NCI-H526 treated with DMSO at 0.1 percent for 48 hours (cell line): ENCODE results near the gene SIPA1L3.

ENCODE experiments used
- DNase-seq: peaks from one replicate; lab custom pipeline; 2025; lab: John Stamatoyannopoulos, UW

Gene SIPA1L3

GRCh38 chr19:38155453-38155852, 248.4 kb downstream of the SIPA1L3 start:
- DNase-seq = no peak

GRCh38 chr19:38158730-38159129, 251.7 kb downstream of the SIPA1L3 start:
- DNase-seq = no peak

GRCh38 chr19:38162094-38162493, 255.1 kb downstream of the SIPA1L3 start:
- no peak for DNase-seq

GRCh38 chr19:38162632-38163031, 255.6 kb downstream of the SIPA1L3 start:
- DNase-seq = no peak

- DNase-seq = no peak
Measured at GRCh38 chr19:38163419-38164290, 256.6 kb downstream of the SIPA1L3 start.

GRCh38 chr19:38164526-38164925, 257.5 kb downstream of the SIPA1L3 start:
- no peak for DNase-seq

GRCh38 chr19:38165335-38165734, 258.3 kb downstream of the SIPA1L3 start:
- no peak for DNase-seq

- DNase-seq = peak; percentile 14
Measured at GRCh38 chr19:38168637-38169036, 261.6 kb downstream of the SIPA1L3 start.

- no peak for DNase-seq
Measured at GRCh38 chr19:38170334-38170733, 263.3 kb downstream of the SIPA1L3 start.

GRCh38 chr19:38172001-38172400, 265.0 kb downstream of the SIPA1L3 start:
- no peak for DNase-seq

- DNase-seq = no peak
Measured at GRCh38 chr19:38173291-38174041, 266.5 kb downstream of the SIPA1L3 start.

GRCh38 chr19:38175422-38175821, 268.4 kb downstream of the SIPA1L3 start:
- DNase-seq = no peak

GRCh38 chr19:38180071-38180470, 273.1 kb downstream of the SIPA1L3 start:
- DNase-seq = no peak

GRCh38 chr19:38182536-38183210, 275.7 kb downstream of the SIPA1L3 start:
- no peak for DNase-seq

- DNase-seq = no peak
Measured at GRCh38 chr19:38183251-38183897, 276.4 kb downstream of the SIPA1L3 start.

GRCh38 chr19:38184815-38185214, 277.8 kb downstream of the SIPA1L3 start:
- DNase-seq = no peak

- DNase-seq = no peak
Measured at GRCh38 chr19:38185562-38185961, 278.6 kb downstream of the SIPA1L3 start.

GRCh38 chr19:38190061-38190460, 283.1 kb downstream of the SIPA1L3 start:
- no peak for DNase-seq

GRCh38 chr19:38190793-38191192, 283.8 kb downstream of the SIPA1L3 start:
- DNase-seq = no peak

- no peak for DNase-seq
Measured at GRCh38 chr19:38191747-38192146, 284.7 kb downstream of the SIPA1L3 start.

GRCh38 chr19:38193445-38193844, 286.4 kb downstream of the SIPA1L3 start:
- DNase-seq = no peak

- no peak for DNase-seq
Measured at GRCh38 chr19:38194061-38194701, 287.2 kb downstream of the SIPA1L3 start.
